ENCODE data around the gene SRSF6.
A peak's percentile ranks its signal among the peaks of the same experiment; 100 is the strongest.
"Not testable (repeated sequence)": the region's sequence is repeated elsewhere in the genome, so short reads cannot be mapped to it uniquely, and the experiment has no call there.

Gene SRSF6

GRCh38 chr20:43490038-43490437, 32.3 kb downstream of the SRSF6 start:
- no peak for DNase-seq

GRCh38 chr20:43492101-43492500, 34.4 kb downstream of the SRSF6 start:
- no peak for DNase-seq

GRCh38 chr20:43495388-43495787, 37.7 kb downstream of the SRSF6 start:
- no peak for DNase-seq

GRCh38 chr20:43502021-43502420, 44.3 kb downstream of the SRSF6 start:
- DNase-seq, result not testable (repeated sequence)

GRCh38 chr20:43506238-43506637, 48.5 kb downstream of the SRSF6 start:
- DNase-seq, result no peak

- DNase-seq, result peak; percentile 29 to 44
Observed at GRCh38 chr20:43507150-43508080, 49.7 kb downstream of the SRSF6 start, which contains the start of gene L3MBTL1. Gene L3MBTL1, plus strand, starts transcription at chr20:43507697. Its CDS starts 5,807 bp downstream, at chr20:43513504.

- DNase-seq, result peak in 1 of 2 experiments; percentile 21
Observed at GRCh38 chr20:43508106-43508505, 50.4 kb downstream of the SRSF6 start.

GRCh38 chr20:43508604-43509040, 50.9 kb downstream of the SRSF6 start:
- DNase-seq, result no peak

GRCh38 chr20:43511879-43512278, 54.2 kb downstream of the SRSF6 start:
- no peak for DNase-seq

- no peak for DNase-seq
Observed at GRCh38 chr20:43513372-43513930, 55.8 kb downstream of the SRSF6 start.

Measured in activated T-cell treated with anti-CD3 and anti-CD28 coated beads, Interleukin-2, amount 50 U/mL, for 48 hours (primary cell).